GM18867 (cell line): ENCODE measurements around the gene TRIO.
A peak's percentile ranks its signal among the peaks of the same experiment; 100 is the strongest.
"Not testable (repeated sequence)": the region's sequence is repeated elsewhere in the genome, so short reads cannot be mapped to it uniquely, and the experiment has no call there.

Experiments used
- ATAC-seq: cut with Tn5 transposase; IDR thresholded peaks from one replicate; pipeline ENCODE4 v1.9.1; 2021; ENCODE audit warnings: mild to moderate bottlenecking, moderate library complexity; ENCODE audit not compliant: unreplicated experiment

TRIO gene

DNA sequence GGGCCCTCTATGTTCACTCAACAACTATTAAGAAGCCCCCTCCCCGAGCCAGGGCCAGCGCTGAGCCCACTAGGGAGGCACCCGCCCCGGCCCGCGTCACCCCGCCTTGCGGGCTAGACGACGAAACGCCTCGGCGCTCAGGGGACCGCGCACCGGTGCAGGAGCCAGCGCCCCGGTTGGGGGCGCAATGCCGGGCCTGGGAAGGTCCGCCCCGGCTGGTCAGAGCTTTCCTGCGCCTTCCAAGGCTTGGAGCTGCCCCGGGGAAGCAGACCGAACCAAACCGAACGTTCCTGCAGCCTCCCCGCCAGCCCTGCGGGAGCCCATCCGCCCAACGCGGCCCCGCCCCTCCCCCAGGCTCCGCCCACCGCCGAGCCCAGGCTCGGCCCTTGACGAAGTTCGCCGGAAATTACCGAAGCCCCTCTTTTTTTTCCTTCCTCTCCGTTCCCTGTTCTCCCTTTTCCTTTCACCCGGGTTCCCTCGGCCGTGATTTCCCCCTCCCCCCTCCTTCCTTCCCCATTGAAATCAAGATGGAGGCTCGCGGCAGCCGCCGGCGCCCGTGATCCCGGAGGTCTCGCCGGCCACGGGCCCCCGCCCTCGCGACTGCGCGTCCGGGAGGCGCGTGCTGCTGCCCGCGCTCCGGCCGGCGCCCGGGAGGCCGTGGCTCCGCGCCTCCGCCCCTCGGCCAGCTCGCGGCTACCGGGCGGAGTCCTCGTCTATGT is at the start of gene TRIO:
Gene TRIO (plus strand): TSS at position 516 of the 719 bp plus-strand sequence. CDS start 384 bp downstream, outside the sequence.
- ATAC-seq = peak; percentile 42

DNA sequence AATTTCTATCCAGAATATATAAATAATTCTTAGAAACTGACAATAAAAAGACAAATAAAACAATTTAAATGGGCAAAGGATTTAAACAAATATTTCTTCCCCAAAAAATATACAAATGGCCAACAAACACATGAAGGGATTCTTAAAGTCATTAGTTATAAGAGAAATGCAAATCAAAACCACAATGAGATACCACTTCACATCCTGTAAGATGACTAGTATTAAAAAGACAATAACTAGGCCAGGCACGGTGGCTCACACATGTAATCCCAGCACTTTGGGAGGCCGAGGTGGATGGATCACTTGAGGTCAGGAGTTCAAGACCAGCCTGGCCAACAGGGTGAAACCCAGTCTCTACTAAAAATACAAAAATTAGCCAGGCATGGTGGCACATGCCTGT is 45.8 kb upstream of the TRIO start:
- ATAC-seq = not testable (repeated sequence)

DNA sequence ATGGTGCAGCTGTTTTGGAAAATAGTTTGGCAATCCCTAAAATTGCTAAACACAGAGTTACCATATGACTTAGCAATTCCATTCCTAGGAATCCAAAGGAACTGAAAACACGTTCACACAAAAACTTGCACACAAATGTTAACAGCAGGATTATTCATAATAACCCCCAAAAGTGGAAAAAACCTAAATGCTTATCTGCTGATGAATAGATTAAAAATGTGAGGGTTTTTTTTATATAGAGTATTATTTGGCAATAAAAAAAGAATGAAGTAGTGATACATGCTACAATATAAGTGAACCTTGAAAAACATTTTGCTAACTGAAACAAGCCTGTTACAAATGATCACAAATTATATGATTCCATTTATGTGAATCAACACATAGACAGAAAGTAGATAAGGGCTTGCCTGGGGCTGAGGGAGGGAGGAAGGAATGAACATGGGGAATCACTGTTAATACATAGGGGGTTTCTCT is 45.1 kb upstream of the TRIO start:
- no peak for ATAC-seq

DNA sequence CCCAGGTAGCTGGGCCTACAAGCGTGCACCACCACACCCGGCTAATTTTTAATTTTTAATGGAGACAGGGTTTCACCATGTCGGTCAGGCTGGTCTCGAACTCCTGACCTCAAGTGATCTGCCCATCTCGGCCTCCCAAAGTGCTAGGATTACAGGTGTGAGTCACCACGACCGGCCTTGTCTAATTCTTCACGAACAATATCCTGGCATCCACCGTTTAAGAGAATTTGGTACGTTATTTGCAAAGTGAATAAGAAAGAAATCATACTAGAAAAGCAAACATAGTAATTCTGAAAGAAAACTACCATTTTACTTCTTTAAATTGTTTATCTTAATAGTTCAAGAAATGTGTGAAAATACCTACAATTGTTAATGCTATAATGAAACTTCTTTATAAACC is 42.9 kb upstream of the TRIO start:
- no peak for ATAC-seq

DNA sequence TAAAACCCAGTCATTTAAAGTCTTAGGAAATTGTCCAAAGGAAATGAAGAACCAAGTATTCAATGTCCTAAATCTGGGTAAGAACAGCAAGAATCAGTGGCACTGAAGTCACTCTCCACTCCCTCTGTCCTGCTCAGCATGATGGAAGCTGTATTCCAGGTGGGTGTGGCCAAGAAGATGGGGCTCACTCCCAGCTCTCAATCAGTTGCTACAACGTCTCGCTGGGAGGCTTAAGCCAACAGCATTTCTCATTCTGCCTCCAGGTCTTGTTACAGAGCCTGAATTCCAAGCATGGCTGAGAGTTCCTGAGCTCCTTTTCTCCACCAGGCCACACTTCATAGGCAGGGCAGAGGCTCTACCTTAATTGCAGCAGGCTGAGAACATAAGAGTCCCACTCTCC is 41.2 kb upstream of the TRIO start:
- no peak for ATAC-seq

DNA sequence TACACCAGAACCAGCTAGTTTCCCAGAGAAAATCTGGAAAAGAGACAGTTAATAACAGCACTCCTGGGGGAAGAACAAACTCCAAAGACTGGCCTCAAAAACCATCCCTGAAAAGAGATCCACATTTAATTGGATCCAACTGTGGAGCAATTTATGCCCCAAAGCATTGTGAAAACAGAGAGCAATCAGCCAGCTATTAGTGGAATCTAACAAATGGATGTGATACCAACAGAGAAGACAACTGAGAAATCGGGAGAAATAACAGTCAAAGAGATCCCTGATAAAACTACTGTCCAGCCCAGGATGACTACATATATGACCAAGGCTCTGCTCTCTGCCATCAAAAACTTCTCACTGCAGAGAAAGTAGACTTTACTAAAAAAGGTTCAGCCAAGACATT is 40.5 kb upstream of the TRIO start:
- ATAC-seq = no peak

GRCh38 chr5:14105718-14106410 is 37.3 kb upstream of the TRIO start:
- ATAC-seq = no peak

DNA sequence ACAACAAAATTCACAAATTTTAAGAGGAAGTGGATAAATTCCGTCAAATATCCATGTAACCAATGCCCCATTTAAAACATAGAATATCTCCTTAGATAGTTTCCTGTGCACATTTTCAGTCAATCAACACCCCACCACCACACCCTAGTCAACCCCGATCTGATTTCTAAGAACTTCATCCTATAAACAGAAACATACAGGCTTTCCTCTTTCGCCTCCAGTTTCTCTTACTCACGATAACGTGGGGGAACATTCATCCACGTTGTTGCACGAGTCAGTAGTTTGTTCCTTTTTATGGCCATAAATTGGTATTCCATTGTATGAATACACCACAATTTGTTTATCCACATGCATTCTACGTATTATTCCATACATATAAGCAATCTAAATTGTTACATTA is 35.6 kb upstream of the TRIO start:
- ATAC-seq = no peak

DNA sequence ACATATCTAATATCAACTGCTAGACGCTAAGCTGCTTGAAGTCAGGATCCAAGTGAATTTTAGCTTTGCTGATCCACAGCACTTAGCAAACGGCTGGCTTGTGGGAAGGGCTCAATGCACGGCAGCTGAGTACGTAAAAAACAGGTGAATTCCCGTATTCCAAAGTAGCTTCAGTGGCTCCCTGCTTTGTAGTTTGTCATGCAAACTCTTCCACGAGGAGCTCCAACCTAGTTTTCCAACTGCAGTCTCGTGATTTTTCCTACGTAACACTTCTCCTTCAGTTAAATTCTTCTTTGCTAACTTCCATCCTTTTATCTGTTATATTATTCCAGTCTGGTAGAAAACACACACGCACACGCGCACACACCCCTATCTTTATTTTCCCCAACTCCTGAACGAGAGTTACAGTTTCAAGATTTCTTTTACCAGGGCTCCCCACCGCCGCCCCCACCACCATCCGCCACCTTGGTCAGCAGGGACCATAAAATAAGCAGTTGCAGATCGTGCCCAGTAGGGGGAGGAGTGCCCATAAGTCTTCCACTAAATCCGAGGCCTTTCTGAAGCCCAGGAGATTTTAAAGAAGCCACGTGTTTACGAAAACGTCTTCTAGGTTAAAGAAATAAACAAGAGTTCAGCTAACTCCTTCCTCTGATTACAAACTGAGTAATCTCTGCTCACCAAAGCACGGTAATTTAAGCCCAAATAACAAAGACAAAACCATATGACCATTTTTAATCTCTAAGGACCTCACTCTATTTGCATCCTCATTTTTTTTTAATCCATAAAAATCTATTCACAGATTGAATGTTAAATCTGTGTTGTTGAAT is 34.8 kb upstream of the TRIO start:
- peak; percentile 79 for ATAC-seq

GRCh38 chr5:14109041-14109747 is 33.9 kb upstream of the TRIO start:
- ATAC-seq = peak; percentile 88

GRCh38 chr5:14109771-14110170 is 33.4 kb upstream of the TRIO start:
- ATAC-seq = no peak

DNA sequence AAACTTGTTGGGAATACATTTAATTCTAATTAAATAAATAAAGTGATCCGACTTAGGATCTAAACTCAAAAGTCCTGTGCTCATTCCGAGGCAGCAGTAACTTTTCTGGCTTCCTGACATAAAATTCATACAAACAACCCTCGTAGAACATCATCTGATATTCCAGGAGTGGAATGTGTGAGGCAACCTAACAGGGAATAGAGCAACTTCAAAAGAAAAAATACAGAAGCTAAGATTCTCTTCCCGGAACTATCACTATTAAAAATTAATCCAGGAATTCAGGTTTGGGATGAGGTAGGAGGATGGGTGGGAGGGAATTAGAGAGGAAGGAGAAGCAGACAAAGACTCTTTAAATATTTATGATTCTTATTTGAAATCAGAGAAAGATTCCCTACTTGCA is 32.9 kb upstream of the TRIO start:
- no peak for ATAC-seq

GRCh38 chr5:14110680-14111079 is 32.5 kb upstream of the TRIO start:
- ATAC-seq = no peak

- ATAC-seq = no peak
These were observed 30.0 kb upstream of the TRIO start for GRCh38 chr5:14112998-14113652.

- ATAC-seq = no peak
These were observed 28.4 kb upstream of the TRIO start for GRCh38 chr5:14114615-14115251.

DNA sequence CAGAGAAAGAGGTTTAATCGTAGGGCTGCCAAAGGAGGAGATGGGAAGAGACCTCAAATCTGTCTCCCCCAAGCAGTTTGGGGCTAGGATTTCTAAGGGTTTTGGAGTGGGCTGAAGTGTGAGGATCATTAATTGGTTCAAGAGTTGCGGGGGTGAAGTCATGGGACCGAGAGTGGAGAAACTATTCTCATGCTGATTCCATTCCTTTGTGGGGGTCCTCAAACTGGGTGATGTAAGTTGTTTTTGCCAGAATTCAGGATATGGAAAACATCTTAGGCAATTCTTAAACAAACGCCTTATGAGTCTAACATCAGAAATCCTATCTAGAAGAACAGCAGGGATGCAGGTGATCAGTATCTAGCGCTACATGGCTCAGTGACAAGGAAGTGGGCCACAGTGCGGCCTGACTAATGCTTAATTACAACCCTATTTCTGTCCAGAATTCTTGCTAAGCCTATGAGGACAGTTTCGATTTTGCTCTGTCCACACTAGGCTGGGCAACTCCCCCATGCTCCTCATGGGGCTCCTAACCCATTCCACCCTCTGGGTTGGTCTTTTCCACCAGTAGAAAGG is 27.7 kb upstream of the TRIO start:
- no peak for ATAC-seq

DNA sequence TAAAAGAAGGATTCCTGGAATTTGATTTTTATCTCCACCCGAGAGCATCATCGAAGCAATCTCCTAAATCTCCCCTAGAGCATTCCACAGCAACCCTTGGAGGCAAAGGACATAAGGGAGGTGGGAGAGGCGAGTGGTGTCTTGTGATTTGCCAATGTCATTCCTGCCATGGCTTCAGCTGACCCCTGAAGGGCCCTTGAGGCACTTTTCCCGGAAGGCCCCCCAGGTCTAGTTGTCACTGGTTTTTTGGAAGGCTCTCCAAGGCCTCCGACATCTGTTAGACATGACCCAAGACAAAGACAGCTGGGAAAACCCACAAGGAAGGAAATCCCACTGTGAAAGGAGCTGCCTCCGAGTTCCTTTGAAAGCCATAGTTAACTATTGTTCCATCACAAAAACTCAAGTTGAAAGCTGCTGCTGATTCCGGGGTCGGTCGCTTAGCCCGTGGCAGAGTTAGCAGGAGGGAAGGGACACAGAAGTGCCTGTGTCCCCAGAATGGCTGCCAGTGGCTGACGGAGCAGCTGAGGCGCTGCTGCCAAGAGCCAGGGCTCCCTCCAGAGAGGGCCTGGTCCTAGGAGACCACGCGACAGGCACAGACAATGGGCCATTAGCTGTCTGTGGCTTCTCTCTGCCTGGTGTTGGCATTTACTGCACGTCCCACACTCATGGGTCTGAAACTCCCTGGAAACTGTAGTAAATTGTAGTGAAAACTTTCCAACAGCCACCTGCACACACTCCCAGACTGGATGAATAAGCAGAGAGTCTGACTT is 24.4 kb upstream of the TRIO start:
- no peak for ATAC-seq

- no peak for ATAC-seq
These were observed 23.0 kb upstream of the TRIO start for GRCh38 chr5:14120176-14120575.

DNA sequence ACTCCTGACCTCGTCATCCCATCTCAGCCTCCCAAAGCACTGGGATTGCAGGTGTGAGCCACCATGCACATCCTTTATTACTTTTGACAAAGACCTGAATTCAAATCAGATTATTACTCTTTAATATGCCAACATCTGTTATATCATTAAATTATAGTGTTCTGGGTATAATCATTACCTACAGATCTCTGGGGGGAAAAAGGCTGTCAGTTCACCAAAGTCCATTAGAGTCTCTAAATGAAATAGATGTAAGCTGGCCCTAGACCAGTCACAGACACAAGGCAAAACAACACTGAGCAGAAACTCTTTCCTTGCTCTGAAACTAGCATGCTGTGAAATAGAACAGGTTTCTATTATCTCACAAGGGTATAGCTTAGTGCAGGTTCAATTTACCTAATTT is 21.6 kb upstream of the TRIO start:
- ATAC-seq = no peak
